ENCODE data around the gene MBNL3. TPM values are rescaled to one million over a fixed set of nuclear protein-coding genes. Genes with fewer than 3 reads are reported as not detected.

The MBNL3 gene
- polyA plus RNA-seq, 1 of the 3 experiments (the other 2 are of a cell fraction), result 0.21 TPM

DNA sequence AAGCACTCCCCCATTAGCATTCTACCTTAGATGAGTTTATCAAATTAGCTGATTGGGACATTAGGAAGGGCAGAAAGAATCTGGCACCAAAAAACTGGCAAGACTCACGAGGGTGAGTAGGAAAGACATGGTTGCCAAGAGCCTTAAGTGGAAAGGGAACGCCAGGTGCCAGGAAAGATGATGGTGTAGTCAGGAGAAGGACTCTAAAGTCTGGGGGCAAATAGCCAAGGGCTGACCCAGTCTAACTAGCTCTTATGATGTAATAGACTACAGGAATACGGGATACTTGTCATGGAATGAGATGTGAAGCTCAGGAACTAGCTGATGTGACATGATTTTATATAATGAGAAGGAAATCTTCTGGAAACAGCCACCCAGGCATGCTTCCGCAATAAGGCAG is 94.8 kb downstream of the MBNL3 start (continued):
- TF ChIP-seq REST (IDR thresholded peaks at IDR 0.05; ENCODE audit: low read depth, low read length), result no peak
- TF ChIP-seq EZH2phosphoT487 (IDR thresholded peaks at IDR 0.05; ENCODE audit: borderline replicate concordance, low read depth), result no peak
- TF ChIP-seq CHD2 (IDR thresholded peaks at IDR 0.05; ENCODE audit: low read length, partially characterized antibody), result no peak
- no peak for TF ChIP-seq JUND (IDR thresholded peaks at IDR 0.05)
- TF ChIP-seq MEF2A (IDR thresholded peaks at IDR 0.05; ENCODE audit: borderline replicate concordance, low read depth), result no peak

DNA sequence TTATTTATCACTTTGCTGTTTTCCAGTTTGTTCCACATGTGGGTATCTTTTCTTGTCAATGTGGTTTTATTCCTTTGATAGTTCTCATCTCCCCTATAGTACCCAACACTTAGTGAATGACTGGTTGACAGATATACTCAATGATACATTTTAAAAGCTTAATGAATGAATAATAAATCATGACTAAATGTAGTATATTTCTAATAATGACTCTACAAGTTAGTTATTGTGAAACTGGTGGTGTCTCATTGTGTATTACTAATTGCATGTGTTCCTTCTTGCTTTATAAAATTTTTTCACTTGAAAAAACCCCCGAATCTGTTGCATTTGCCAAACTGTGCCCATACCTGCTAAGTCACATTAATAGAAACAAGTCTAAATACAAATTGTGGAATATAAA is 95.4 kb downstream of the MBNL3 start:
- ChIA-PET CTCF (no interaction called here), POLR2A (no interaction called here)
- Histone ChIP-seq H3K4me3 (ENCODE audit: low read depth in 2 of 2, low read length in 1 of 2) (no peak overlapping the region), H3K27me3 (ENCODE audit: insufficient read depth) (no peaks in the 10 kb centered on the region), H3K9me3 (no peaks in the 10 kb centered on the region), H3K36me3 (replicated peaks in 1 of 2; ENCODE audit: control insufficient read depth in 1 of 2, insufficient read depth in 2 of 2, low read length in 1 of 2) (no peaks in the 10 kb centered on the region), H3K27ac (ENCODE audit: low read depth in 2 of 2, low read length in 1 of 2) (no peak overlapping the region), H2AFZ (ENCODE audit: low read depth) (no peak overlapping the region), H3K4me2 (no peak overlapping the region), H4K20me1 (ENCODE audit: insufficient read depth) (no peaks in the 10 kb centered on the region), H3K4me1 (ENCODE audit: control insufficient read depth in 1 of 2, insufficient read depth in 2 of 2, low read depth in 1 of 2, low read length in 1 of 2) (no peaks in the 10 kb centered on the region; a peak in 1 of 4 replicates), H3K9me2 (no peaks in the 10 kb centered on the region), H3K79me2 (ENCODE audit: insufficient read depth) (no peaks in the 10 kb centered on the region), H3F3A (replicated peaks; ENCODE audit: insufficient read depth) (peaks cover 3% of the 10 kb centered on the region), H3K9ac (no peak overlapping the region)
- DNase-seq, result no peak
- no peak for TF ChIP-seq USF2 (IDR thresholded peaks at IDR 0.05; ENCODE audit: borderline replicate concordance, low read depth, low read length)
- TF ChIP-seq TAF1 (IDR thresholded peaks at IDR 0.05; ENCODE audit: borderline replicate concordance, low read depth, low read length), result no peak
- TF ChIP-seq FOSL2 (IDR thresholded peaks at IDR 0.05; ENCODE audit: borderline replicate concordance, low read depth), result no peak
- no peak for TF ChIP-seq POLR2AphosphoS5 (IDR thresholded peaks at IDR 0.05; ENCODE audit: low read depth, low read length)
- TF ChIP-seq EP300 (IDR thresholded peaks at IDR 0.05; ENCODE audit: borderline replicate concordance in 1 of 2, low read depth in 1 of 2, low read length in 1 of 2), result no peak
- TF ChIP-seq CHD2 (IDR thresholded peaks at IDR 0.05; ENCODE audit: low read length, partially characterized antibody), result no peak
- no peak for TF ChIP-seq ELF1 (IDR thresholded peaks at IDR 0.05)
- TF ChIP-seq GABPA (IDR thresholded peaks at IDR 0.05; ENCODE audit: low read depth), result no peak
- 8% methylated on average over 1 of the region's 1 CpG for WGBS (ENCODE audit: low lambda C conversion rate)

DNA sequence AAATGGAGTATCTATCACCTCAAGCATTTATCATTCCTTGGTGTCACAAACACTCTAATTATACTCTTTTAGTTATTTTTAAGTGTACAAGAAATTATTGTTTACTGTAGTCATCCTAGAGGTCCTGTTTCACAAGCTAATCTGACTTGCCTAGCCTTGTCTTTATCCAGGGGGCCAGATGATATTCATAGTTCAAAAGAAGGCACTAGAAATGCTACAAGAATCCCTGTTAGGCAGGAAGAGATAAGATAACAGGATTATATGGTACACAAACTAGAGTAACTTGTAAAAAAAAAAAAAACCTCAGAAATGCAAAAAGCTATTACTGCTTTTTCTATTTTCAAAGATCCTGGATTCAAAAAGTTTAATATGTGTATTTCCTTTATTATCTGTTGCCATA is 95.8 kb downstream of the MBNL3 start:
- H4K20me1 ChIP-seq (ENCODE audit: insufficient read depth), result no peaks in the 10 kb centered on the region
- H3K4me3 ChIP-seq (ENCODE audit: low read depth in 2 of 2, low read length in 1 of 2), result no peak overlapping the region
- H3K4me1 ChIP-seq (ENCODE audit: control insufficient read depth in 1 of 2, insufficient read depth in 2 of 2, low read depth in 1 of 2, low read length in 1 of 2), result no peaks in the 10 kb centered on the region; a peak in 1 of 4 replicates
- H3K36me3 ChIP-seq (replicated peaks in 1 of 2; ENCODE audit: control insufficient read depth in 1 of 2, insufficient read depth in 2 of 2, low read length in 1 of 2), result no peaks in the 10 kb centered on the region
- H3K27me3 ChIP-seq (ENCODE audit: insufficient read depth), result no peaks in the 10 kb centered on the region
- H2AFZ ChIP-seq (ENCODE audit: low read depth), result no peak overlapping the region
- H3F3A ChIP-seq (replicated peaks; ENCODE audit: insufficient read depth), result peaks cover 3% of the 10 kb centered on the region
- DNase-seq, result no peak
- no peak overlapping the region for H3K27ac ChIP-seq (ENCODE audit: low read depth in 2 of 2, low read length in 1 of 2)
- ChIA-PET POLR2A (no interaction called here), CTCF (no interaction called here)
- no peak overlapping the region for H3K4me2 ChIP-seq
- no peaks in the 10 kb centered on the region for H3K9me3 ChIP-seq
- H3K79me2 ChIP-seq (ENCODE audit: insufficient read depth), result no peaks in the 10 kb centered on the region
- no peaks in the 10 kb centered on the region for H3K9me2 ChIP-seq
- H3K9ac ChIP-seq, result no peak overlapping the region
- no peak for TF ChIP-seq NRF1 (IDR thresholded peaks at IDR 0.05; ENCODE audit: low read depth, low read length)
- TF ChIP-seq, protein P1, sequence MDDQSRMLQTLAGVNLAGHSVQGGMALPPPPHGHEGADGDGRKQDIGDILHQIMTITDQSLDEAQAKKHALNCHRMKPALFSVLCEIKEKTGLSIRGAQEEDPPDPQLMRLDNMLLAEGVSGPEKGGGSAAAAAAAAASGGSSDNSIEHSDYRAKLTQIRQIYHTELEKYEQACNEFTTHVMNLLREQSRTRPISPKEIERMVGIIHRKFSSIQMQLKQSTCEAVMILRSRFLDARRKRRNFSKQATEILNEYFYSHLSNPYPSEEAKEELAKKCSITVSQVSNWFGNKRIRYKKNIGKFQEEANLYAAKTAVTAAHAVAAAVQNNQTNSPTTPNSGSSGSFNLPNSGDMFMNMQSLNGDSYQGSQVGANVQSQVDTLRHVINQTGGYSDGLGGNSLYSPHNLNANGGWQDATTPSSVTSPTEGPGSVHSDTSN (IDR thresholded peaks at IDR 0.05), result no peak
- TF ChIP-seq, protein P2, sequence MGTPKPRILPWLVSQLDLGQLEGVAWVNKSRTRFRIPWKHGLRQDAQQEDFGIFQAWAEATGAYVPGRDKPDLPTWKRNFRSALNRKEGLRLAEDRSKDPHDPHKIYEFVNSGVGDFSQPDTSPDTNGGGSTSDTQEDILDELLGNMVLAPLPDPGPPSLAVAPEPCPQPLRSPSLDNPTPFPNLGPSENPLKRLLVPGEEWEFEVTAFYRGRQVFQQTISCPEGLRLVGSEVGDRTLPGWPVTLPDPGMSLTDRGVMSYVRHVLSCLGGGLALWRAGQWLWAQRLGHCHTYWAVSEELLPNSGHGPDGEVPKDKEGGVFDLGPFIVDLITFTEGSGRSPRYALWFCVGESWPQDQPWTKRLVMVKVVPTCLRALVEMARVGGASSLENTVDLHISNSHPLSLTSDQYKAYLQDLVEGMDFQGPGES (IDR thresholded peaks at IDR 0.05; ENCODE audit: low read depth, low read length), result no peak
- no peak for TF ChIP-seq FOXM1 (IDR thresholded peaks at IDR 0.05; ENCODE audit: low read depth)
- TF ChIP-seq ELF1 (IDR thresholded peaks at IDR 0.05), result no peak
- TF ChIP-seq USF2 (IDR thresholded peaks at IDR 0.05; ENCODE audit: borderline replicate concordance, low read depth, low read length), result no peak
- no peak for TF ChIP-seq SMC3 (IDR thresholded peaks at IDR 0.05; ENCODE audit: low read depth, low read length)
- TF ChIP-seq EP300 (IDR thresholded peaks at IDR 0.05; ENCODE audit: borderline replicate concordance in 1 of 2, low read depth in 1 of 2, low read length in 1 of 2), result no peak
- TF ChIP-seq TCF12 (IDR thresholded peaks at IDR 0.05), result no peak
- no peak for TF ChIP-seq JUND (IDR thresholded peaks at IDR 0.05)
